Putamen (tissue), 1 donor: ENCODE measurements around the gene PRRX1.
A peak's percentile ranks its signal among the peaks of the same experiment; 100 is the strongest.

Source experiments
- DNase-seq: peaks from one replicate; pipeline ENCODE4 v3.0.0-alpha.2; 2016; ENCODE audit warnings: low spot score

The PRRX1 gene

DNA sequence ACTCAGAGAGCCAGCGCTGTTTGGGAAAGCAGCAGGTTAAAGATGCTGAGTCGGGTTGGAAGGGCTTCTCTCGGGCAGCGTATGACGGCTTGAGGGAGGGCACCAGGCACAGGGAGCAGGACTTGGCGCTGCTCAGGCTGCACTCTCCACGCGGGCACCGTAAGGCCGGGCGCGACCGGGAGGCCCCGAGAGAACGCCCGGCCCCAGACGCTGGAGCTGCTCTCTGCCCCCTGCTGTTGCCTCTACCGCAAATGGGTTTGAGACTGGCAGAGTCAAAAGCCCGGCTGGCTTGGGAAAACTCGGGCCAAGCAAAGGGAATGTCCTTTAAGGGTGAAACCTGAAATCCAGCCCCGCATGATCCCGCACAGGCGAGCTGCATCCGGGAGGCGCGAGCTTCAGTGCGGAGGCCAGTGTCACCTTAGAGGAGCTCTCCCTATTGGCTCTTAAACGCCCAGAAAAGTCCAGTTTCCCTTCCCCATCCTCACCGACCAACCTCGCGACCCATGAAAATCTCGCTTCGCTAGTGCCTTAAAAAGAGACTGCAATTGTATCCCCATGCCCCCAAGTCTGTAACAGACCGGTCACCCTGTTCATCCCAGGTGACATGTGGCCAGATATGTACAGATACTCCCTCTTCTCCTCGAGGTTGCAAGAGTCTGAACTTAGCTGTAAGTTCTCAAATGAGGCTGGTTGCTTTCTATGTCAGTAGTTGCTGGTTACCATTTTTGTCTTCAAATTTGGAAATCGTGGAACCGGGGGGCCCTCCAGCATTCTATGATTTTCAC lies 1.1 kb downstream of the PRRX1 start:
- DNase-seq: no peak

DNA sequence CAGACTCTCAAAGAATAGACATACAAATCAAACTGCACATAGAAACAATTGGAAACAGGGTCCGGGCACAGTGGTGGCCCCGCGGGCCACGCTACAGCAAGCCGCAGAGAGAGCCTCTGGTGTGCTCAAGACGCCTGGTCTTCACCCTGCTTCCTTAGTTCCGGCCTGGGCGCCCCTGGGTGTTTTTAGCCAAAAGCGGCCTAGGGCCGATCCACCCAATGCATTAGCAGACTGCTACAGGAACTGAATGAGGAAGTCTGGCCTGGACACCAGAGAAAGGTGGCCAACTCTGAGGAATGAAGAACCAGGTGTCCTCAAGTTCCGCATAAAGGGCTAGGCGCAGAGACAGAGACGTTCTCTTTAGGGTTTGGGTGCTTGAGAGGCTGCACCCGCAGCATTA lies 1.7 kb downstream of the PRRX1 start:
- no peak for DNase-seq

DNA sequence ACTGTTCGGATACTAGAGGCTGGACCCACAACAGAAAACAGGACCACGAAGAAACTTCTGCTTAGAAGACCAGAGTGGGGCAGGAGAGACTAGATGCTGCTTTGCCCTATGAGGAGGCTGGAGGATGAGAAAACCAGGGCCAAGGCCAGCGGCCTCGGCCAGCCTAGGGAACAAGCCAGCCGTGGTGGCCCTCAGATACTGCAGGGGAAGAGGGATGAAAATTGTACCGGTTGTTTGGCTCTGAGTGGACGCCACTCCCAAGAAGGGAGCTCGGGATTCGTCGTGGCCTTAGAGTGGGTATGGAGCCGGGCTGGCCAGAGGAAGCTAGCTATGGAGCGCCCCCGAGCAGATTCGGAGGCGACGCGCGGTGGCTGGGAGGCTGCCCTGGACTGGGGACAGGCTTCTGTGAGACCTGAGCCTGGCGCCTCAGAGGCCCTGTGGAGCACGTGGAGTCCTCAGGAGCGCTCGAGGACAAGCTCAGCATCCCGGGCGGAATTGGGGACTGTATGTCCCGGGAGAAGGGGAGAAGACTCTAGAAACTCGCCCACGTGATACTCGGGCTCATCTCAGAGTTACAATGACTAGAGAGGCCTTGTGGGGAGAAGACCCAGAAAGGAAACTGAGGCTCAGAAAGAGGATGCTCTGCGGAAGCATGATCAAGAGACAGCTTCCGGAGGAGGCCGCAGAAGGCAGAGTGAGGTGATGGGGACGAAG lies 2.8 kb downstream of the PRRX1 start:
- DNase-seq: no peak

DNA sequence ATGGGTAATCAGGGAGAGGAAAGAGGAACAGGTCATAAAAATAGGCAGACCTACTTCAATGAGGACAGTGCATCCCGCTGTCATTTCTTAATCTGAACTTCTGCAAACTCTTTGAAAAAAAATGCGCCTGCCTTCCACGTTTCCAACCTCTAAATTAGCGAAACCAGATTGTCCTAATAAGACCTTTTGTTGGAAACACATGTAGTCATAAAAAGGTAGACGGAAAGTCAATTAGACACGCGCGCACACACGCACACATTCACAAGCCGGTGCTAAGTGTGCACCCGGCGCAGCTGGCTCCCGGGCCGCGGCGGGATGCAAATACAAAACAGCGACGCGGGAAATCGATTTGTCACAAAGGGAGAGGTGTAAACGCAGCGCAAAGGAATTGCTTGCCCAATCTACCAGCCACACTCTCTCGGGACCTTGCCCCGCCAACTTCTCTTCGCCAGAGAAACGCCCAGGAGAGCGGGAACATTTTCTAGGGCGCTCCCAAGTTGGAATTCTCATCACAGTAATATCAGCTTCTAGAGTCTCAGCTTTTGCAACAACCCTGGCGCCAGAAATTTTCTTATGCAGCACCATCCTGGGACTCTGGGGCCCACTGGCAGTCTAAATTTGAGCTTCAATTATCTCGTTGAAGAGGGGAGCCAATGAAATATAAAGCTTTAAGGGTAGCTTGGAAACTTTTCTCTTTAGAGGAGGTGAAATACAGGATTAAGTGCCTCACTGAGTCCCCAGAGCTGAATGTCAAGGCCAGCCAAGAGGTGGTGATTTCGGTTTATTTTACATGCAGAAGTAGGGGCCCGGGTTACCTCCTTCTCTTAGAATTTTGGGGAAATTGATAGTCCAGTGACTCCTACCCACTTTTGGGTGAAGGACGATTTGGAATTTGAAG lies 4.5 kb downstream of the PRRX1 start:
- no peak for DNase-seq

DNA sequence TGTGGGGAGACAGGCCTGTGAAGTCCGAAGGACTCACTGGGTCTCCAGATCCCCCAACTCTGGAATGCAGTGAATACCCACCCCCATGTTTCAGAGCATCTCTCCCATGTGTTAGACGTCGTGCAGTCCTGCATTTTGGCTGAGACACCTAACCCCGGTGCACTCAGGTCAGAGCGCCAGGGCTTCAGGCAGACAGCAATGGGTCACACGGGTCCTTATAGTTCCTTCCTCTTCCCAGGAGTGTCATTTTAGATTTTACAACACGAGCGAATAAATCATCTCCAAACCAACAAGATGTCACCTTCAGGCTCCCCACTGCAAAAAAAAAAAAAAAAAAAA lies 5.1 kb downstream of the PRRX1 start:
- no peak for DNase-seq

DNA sequence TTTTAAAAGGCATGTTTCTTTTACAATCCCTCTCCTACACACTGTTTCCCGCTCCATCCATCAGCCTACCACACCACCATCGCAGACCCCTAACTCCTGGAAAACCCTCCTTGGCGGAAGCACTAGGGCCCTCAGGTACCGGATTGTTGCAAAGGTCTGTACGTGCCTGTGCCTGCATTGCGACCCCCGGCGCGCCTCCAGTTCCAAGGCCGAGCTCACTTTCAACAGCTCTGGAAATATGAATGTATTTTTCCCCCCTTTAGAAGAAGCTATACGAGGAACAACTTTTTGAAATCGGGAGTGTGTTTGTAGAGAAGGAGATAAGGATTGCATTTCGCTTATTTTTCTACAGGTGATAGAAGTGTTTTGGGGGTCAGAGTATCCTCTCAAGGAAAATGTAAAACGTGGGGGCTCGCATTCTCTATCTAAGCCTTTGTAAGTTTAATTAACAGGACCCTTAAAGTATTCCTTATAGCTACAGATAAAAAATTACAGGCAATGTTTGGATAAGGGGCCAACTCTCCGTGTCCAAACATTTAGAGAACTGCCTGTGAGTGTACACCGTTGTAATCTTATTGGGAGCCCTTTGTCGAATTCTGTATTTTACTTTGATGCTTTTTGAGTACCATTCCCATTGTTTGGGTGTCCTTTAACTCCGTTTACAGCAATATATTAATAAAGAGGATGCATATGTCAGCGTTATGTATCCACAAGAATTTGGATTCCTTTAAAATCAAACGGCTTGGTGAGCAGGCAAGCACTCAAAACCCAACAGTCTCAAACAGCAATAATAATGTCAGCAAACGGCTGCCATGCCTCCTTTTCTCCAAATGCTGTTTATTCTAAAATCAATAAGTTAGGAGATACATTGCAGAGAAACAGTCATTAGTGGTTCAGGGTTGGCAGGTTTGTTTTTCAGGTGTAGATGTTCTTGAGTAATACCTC lies 5.9 kb downstream of the PRRX1 start:
- DNase-seq: no peak

DNA sequence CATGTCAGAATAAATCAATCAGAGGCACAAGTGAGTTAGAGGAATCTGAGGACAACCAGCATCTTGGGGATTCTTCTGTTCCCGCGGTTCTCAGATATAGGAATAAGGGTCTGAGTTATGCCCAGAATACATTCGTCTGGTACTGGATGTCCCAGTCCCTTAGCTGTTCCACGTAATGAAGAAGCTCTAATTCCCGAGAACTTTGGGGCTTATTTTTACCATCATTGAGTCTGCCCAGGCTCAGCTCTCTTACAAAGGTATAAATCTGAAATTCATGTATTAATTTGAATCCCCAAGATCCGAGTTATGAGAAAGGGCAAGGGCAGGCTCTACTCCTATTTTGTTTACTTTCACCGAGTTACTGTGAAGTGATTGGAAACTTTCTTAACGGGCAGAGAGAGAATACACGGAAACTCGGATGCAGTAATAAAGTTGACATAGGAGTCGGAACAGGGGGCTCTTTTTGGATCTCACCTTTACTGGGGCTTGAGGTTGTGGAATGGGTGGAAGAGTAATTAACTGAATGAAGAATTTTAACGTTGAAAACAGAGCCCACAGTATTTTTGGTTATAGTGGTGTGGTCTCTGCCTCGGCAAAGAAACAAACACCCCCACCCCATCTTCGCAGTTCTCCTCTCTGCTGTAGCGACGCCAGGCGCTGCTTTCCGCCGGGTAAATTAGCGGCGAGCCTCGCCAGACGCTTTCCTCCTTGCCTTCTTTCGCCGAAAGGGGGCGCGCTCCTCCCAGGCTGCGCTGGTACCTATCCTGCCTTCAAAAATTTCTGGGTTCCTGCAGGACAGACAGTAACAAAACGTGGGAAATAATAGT lies 7.1 kb downstream of the PRRX1 start:
- peak; percentile 18 for DNase-seq

DNA sequence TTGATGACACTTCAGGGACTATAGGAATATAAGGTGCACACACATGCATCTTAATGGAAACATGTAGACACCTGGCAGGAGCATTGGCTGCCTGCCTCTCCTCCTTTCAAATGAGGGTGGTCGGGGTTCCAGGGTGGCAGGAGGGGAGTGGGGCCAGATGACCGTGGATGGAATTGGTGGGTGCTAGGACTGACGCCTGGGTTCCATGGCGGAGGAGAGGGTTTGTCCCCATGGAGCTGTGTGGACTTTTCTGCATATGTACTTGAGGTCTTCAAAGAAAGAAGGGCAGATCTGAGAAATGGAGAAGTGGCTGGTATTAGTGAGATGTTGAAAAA lies 7.7 kb downstream of the PRRX1 start:
- no peak for DNase-seq

DNA sequence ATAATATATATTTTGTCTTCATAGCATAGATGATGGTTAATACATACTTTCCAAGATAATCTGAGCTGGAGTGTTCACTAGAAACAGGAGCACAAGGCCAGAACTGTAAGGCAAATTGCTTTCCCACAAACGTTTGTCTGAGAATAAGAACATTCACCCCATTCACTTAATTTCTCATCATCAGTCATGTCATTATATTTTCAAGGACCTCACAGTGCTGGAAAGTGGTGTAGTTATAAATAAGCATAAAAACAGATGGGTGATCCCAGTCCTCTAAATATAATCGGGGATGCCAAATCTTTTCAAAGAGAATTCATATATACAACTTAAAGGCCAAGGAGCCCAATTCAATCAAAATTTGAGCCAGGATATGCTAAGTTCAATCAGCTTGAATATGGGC lies 8.4 kb downstream of the PRRX1 start:
- DNase-seq: no peak

DNA sequence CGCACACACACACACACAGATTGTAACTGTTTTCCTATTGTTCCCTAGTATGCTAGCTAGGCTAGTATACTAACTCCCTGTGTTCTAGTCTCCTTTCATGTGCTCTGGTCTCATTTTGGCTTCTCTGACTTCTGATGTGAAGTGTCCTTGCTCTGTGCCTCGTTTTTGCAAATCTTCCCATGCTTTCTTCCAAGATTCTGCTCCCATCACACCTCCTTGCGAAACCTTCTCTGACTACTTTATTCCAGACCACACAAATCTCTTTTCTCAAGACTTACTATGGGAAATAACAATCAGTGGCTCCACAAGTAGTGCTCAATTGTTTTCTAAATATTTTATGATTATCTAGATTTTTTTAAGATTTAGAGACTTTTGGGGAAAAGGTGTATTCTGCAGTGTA lies 10.3 kb downstream of the PRRX1 start:
- DNase-seq: no peak

DNA sequence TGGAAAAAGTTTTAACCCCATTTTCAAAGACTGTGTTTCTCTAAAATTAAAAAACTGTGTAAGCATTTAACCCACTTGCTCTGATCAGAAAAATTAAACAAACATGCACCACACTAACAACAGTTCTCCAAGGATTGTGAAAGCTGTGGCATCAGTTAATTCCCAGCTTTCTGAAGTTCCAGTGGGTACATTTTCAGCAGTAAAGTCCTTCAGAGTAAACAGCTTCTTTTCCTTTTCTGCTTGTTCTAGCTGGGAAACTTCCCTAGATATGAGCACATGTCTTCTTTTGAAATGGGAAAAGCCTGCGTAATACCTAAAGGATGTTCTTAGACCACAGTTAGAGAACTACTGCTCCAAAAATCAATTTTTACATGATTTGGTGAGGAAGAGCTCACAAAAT lies 11.1 kb downstream of the PRRX1 start:
- DNase-seq: no peak

DNA sequence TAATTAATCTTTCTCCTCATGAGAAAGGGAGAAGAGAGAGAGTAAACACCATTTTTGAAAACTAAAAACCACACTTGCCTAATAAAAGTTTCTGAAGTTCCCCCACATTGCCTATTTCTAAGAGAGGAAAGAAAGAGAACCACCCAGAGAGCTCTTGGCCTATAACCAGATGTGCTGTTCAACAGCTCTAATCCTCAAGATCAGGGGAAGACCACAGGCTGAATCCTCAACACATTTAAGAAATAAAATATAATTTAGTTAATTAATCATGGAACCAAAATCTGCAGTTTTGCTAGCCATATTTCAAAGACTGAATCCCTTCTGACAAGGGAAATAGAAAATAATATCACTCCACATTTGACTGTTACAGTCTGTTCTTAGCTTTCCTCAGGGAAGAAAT lies 11.9 kb downstream of the PRRX1 start:
- DNase-seq: no peak

DNA sequence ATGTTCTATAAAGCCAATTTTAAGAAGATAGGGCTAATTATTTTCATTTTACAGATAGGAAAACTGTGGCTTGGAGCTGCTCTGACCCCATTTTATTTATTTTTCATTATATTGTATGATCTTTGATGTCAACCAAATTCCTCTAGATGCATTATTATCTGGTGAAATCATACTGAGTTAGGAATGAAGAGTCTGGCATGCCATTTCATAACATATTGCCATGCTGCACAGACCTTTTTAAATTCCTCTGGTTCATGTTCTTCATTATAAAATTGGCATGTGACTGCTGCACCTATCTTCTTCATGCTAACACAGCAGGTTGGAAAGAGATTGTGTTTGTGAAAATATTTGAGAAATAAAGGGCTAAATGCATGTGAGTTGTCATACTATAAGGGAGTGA lies 12.7 kb downstream of the PRRX1 start:
- no peak for DNase-seq

DNA sequence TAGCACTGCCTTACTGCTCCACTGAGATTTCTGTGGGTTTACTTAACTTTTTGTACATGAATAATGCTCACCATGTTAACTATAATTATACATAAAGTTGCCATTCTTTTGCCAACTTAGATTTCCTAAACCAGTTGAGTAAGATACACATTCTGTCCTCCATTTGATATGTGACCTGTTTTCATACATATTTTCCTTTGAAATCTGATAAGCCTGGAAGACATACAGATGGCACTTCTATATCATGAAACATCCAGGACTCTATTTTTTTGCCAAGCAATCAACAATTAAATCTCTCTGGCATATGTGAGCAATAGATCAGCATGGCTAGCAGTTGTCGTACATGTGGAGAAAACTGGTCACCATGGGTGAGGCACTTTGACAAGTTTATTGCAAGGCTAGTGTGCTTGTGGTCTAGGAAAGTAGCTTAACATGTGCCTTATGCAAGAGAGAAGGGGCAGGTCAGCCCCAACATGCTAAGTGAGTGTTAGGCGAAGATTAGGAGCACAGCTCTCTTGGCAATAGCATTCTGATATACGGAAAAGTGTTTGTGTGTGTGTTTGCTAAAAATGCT lies 14.2 kb downstream of the PRRX1 start:
- DNase-seq: no peak

DNA sequence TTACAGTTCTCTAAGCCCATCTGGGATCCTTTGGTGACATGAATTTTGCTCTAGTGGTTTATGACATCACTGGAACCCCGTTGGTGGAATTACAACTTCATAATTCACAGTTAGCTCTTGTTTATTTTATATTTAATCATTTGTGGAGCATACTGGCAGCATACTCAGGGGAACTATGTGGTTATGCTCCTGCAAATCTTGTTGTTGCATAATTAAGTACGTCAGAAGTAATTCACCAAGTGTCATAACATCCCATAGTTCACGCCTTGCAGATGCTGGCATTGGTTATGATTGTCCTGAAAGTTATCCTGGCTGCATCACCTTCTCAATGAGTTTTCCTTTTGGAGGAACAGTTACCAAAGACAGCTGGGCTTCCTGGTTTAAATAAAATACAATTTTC lies 16.5 kb downstream of the PRRX1 start:
- DNase-seq: no peak

DNA sequence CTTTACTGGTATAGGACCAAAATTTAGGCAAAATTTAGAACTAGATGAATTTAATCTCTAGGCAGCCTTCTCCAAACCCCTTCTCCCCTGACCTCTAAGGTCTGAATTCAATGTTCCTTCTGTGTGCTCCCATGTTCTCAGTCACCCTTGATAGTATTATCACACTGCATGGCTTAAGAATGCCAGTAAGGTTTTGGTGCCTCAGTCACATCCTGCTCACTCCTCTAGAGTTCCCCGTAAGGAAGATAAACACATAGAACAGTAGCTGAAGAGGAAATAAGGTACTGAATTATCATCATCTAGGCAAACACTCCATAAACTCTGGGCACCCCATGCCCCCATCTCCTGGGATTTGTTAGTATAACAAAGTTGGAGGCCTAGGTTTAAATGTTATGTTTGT lies 18.2 kb downstream of the PRRX1 start:
- no peak for DNase-seq

DNA sequence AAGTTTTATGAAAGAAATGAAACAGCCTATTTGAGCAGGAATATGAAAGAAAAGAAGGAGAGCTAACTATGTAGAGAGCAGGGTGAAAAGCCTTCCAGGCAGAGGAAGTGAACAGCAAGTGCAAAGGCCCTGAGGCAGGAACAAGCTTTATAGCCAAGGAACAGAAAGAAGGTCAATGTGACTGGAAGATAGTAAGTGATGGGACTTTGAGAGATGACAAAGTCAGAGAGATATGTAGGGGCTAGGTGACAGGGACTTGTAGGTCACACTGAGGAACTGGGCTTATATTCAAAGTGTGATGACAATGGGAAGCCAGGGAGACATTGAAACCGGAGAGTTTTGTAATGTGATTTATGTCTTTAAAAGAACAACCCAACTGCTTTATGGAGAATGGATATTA lies 18.9 kb downstream of the PRRX1 start:
- DNase-seq: no peak

DNA sequence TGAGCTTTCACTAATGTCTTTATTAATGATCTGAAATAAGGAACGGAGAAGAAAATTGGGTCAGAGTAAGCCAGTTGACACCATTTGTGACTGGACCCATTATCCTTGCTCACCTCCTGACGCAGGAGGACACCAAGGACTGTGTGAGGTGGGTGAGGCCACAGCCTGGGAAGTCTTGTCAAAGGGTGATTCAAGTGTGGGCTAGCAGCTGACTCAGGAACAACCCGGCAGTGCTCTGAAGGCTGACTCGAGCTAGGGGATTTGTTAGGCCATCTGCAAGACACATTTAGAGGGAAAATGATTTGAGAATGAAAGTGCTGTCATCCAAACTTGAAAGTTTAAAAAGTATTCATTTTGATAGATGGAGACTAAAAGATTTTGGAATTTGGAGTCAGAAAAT lies 21.2 kb downstream of the PRRX1 start:
- no peak for DNase-seq

DNA sequence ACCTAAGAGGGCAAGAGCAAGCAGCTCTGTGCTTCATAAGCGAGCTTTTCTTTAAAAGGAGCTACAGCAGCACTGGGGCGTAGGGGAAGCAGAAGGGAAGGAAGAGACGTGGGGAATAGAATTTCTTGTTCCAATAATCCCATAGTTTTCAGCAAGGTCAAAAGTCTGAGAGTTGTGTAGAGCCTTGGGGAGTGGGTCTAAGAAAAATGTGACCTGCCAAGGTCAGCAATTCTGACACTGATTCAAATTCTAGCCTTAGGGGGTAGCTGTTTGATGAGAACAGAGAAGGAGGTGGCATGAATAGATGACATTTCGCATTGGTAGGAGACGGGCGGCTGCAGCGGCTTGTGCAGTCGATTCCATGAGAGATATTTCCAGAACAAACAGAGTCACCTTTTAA lies 22.4 kb downstream of the PRRX1 start:
- no peak for DNase-seq

DNA sequence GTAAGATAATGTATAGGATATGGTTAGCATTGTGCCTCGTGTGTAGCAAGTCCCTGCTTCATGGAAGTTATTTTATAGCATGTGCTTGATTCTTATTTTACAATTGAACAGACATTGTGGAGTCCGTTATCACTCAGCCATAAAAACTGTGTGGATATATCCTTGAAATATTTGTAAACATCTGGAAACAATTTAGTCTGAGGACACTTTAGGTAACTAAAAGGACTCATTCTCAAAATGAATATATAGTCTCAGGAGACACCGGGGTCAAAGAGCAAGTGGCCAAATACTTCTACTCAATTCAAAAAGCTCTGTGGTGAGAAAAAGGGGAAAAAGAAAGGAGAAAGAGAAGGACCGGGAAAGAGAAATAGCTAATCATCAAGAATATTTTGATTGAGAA lies 23.7 kb downstream of the PRRX1 start:
- DNase-seq: no peak

DNA sequence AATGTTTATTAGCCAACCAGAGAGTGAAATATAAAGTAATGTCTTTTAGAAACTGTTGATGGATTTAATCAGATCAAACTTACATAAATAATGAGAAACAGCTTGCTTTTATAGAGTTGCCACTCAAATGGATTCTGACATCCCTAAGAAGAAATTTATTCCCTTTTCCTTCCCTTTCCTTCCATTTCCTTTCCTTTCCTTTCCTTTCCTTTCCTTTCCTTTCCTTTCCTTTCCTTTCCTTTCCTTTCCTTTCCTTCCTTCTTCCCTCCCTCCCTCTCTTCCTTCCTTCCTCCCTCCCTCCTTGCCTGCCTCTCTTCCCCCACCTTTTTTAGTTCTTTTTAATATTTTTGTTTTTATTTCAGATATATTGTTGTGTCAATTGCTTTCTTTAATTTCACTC lies 27.3 kb downstream of the PRRX1 start:
- DNase-seq: no peak
